T1000 (cell line): ENCODE measurements around the gene CACNG6.

Experiments used
- DNase-seq: peaks from one replicate; lab custom pipeline; 2025; ENCODE audit warnings: mixed read lengths; lab: John Stamatoyannopoulos, UW

Gene CACNG6

GRCh38 chr19:53969366-53969765 lies 22.1 kb upstream of the CACNG6 start:
- no peak for DNase-seq

DNA sequence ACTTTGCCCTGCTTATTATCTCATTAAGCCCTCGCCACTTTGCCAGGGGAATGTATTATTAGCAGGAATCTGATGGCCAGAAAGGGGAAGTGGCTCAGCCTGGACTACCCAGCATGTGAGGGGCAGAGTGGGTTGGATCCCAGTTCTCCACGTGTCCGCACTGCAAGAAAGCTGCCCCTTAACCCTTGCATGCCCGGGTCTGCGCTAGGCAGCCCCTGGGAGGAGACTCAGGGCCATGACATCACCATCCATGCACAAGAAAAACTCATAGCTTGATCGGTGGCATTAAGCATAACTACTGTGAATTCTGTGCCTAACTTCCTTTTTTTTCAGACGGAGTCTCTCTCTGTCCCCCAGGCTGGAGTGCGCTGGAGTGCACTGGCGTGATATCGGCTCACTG lies 19.8 kb upstream of the CACNG6 start:
- no peak for DNase-seq

- DNase-seq = no peak
Observed at GRCh38 chr19:53977429-53977990, 13.9 kb upstream of the CACNG6 start.

DNA sequence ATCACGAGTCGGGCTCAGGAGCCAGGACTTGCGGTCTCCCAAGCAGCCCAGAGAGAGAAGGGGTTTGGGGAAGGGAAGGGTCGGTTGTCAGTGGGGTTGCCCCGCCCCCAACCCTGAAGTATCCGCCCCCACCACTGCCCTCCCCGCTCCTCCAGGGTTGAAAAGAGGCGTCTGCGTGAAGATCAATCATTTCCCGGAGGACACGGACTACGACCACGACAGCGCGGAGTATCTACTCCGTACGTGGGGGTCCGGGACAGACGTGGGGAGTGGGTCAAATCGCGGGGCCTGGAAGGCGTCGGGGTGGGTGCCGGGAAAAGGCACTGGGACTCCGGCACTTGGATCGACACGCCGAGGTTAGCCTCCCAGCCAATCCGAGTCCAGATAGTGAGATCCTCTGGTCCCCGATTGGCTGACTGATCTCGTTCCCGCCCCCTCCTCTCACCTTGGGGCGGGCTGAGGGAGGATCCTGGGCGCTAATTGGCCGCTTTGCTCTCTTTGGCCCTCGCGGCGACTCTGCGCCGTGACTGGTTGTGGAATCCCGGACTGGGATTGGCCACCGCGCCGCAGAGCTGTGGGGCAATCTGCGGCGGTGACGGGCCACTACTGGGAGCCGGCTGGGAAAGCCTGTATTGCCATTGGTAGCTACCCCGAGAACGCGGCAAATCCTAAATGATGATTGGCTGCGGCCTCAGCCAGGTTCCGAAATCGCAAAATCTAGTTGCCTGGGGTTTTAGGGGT lies 13.3 kb upstream of the CACNG6 start:
- DNase-seq = no peak

DNA sequence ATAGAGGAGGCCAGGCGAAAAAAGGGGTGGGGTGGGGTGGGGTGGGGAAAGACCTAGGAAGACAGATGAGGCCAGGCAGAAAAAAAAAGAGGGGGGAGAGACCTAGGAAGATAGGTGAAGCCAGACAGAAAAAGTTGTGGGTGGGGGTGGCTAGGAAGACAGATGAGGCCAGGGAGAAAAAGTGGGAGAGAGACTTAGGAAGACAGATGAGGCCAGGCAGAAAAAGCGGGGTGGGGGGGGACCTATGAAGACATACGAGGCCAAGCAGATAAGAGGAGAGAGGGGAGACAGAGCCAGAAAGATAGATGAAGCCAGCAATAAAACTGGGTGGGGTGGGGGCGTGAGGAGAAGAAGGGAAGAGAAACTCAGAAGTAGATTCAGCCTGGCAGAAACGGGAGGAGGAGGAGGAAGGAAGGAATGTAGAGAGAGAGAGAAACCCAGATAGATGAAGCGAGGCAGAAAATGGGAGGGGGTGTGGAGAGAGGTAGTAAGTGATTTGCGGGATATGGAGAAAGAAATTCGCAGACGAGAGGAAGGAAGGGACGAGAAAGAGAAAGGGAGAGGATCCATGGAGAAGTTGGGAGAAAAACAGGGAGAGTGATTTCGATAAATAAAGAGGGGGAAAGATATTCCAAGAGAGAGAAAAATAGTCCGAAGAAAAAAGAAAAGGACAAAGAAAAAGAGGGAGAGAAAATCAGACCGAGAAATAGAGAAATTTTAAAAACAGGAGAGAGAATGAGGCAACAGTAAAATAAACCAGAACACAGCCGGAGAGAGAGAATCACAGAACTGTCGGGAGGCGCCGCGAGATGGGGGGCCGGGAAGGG lies 12.2 kb upstream of the CACNG6 start:
- DNase-seq = no peak

GRCh38 chr19:53980539-53981375 lies 10.7 kb upstream of the CACNG6 start:
- no peak for DNase-seq

GRCh38 chr19:53981376-53981951 lies 10.0 kb upstream of the CACNG6 start:
- no peak for DNase-seq

DNA sequence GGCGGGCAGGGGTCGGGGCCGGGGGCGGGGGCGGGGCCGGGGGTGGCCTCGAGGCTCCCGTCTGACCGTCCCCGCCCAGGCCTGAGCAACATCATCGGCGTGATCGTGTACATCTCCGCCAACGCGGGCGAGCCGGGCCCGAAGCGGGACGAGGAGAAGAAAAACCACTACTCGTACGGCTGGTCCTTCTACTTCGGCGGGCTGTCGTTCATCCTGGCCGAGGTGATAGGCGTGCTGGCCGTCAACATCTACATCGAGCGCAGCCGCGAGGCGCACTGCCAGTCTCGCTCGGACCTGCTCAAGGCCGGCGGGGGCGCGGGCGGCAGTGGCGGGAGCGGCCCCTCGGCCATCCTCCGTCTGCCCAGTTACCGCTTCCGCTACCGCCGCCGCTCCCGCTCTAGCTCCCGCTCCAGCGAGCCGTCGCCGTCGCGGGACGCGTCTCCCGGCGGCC lies 9.4 kb upstream of the CACNG6 start:
- DNase-seq = no peak

GRCh38 chr19:53982611-53983010 lies 8.8 kb upstream of the CACNG6 start:
- DNase-seq = no peak

- no peak for DNase-seq
Observed at GRCh38 chr19:53983457-53984289, 7.8 kb upstream of the CACNG6 start.

- no peak for DNase-seq
Observed at GRCh38 chr19:53985863-53986262, 5.6 kb upstream of the CACNG6 start.

- DNase-seq = no peak
Observed at GRCh38 chr19:53988981-53989380, 2.5 kb upstream of the CACNG6 start.

- no peak for DNase-seq
Observed at GRCh38 chr19:53989600-53990533, 1.6 kb upstream of the CACNG6 start.

GRCh38 chr19:53992211-53992610 lies 774 bp downstream of the CACNG6 start:
- DNase-seq = no peak

- DNase-seq = no peak
Observed at GRCh38 chr19:53992815-53993214, 1.4 kb downstream of the CACNG6 start.

DNA sequence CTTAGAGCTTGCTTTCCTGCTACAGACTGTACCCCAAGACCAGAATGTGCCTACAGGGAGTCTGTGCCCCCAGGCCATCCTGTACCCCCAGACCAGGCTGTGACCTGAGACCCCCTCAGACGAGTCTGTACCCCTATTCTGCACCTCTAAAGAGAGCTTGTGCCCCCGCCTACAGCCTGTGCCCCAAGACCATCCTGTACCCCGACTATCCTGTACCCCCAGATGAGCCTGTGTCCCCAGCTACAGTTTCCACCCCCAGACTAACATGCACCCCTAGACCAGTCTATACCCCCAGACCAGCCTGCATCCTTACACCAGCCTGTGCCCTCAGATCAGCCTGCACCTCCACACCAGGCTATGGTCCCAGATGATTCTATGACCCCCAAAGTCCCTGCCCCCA lies 2.0 kb downstream of the CACNG6 start:
- no peak for DNase-seq

- DNase-seq = no peak
Observed at GRCh38 chr19:53994811-53995210, 3.4 kb downstream of the CACNG6 start.

GRCh38 chr19:53998223-53998622 lies 6.8 kb downstream of the CACNG6 start:
- DNase-seq = no peak

DNA sequence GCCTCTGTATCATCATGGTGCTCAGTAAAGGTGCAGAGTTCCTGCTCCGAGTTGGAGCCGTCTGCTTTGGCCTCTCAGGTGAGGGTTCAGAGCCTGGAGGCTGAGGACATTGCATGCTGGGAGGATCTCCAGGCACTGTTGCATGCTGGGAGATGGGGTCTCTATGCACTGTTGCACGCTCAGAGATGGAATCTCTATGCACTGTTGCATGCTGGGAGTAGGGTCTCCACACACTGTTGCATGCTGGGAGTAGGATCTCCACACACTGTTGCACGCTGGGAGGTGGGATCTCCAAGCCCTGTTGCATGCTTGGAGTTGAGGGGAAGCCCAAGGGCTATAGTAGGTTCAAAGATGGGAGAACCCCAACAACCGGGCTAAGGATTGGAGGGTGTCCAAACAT lies 8.3 kb downstream of the CACNG6 start:
- DNase-seq = no peak

GRCh38 chr19:54001496-54001895 lies 10.1 kb downstream of the CACNG6 start:
- no peak for DNase-seq
